HEK293 (cell line): Measurements from ENCODE around the gene IFNL3.
A peak's percentile ranks its signal among the peaks of the same experiment; 100 is the strongest.

ENCODE experiments used
- CTCF ChIA-PET: fragments of 350-600 bp; formaldehyde crosslinking; extraction: SDS; loops from one replicate; lab custom pipeline; 2021; ENCODE audit warnings: antibody characterized with exemption; lab: Yijun Ruan, JAX
- POLR2A ChIA-PET: fragments of 300-600 bp; formaldehyde crosslinking; extraction: SDS; loops from one replicate; lab custom pipeline; 2020; ENCODE audit warnings: antibody characterized with exemption, inconsistent platforms; lab: Yijun Ruan, JAX
- H3K27ac ChIP-seq: fragments of 200-500 bp; sonication (Bioruptor generic); 2 replicates; pipeline ENCODE4 v1.5.1; 2014; ENCODE audit warnings: low read depth, low read length, control low read depth, inconsistent platforms; ENCODE audit errors: extremely low read depth
- H3K36me3 ChIP-seq, 2 experiments: fragments of 200-500 bp in 1 of 2; sonication (Bioruptor generic) in 1 of 2; 1 replicate in 1 of 2; 2 replicates in 1 of 2; pipeline ENCODE4 v1.5.1; 2014 to 2017; ENCODE audit warnings: inconsistent platforms in 2 of 2, low read length in 2 of 2; ENCODE audit not compliant: control insufficient read depth in 2 of 2, insufficient read depth in 1 of 2
- H3K4me1 ChIP-seq: fragments of 200-500 bp; sonication (Bioruptor generic); 2 replicates; pipeline ENCODE4 v1.5.1; 2014; ENCODE audit warnings: mild to moderate bottlenecking, low read length, inconsistent platforms; ENCODE audit not compliant: control insufficient read depth, insufficient read depth
- H3K4me3 ChIP-seq: 2 replicates; pipeline ENCODE4 v1.5.1; 2011; ENCODE audit warnings: low read depth, mild to moderate bottlenecking, control low read depth, low read length, moderate library complexity
- H3K9me3 ChIP-seq: fragments of 200-500 bp; sonication (Bioruptor generic); 2 replicates; pipeline ENCODE4 v1.5.1; 2014; ENCODE audit warnings: low read depth, low read length, inconsistent platforms; ENCODE audit not compliant: control insufficient read depth, insufficient read depth
- EGR2 ChIP-seq: fragments of 450-650 bp; formaldehyde crosslinking; IDR thresholded peaks from 2 replicates; pipeline ENCODE4 v1.5.1; 2016; ENCODE audit warnings: low read depth, missing biosample characterization, missing genetic modification characterization
- KLF10 ChIP-seq: fragments of 450-650 bp; IDR thresholded peaks from 2 replicates; pipeline ENCODE4 v1.5.1; 2018; ENCODE audit warnings: missing biosample characterization, mild to moderate bottlenecking, missing genetic modification characterization
- OSR2 ChIP-seq: fragments of 450-650 bp; formaldehyde crosslinking; IDR thresholded peaks from 2 replicates; pipeline ENCODE4 v1.5.1; 2016; ENCODE audit warnings: missing biosample characterization, missing genetic modification characterization
- PATZ1 ChIP-seq: fragments of 450-650 bp; formaldehyde crosslinking; IDR thresholded peaks from 2 replicates; pipeline ENCODE4 v1.5.1; 2016; ENCODE audit warnings: missing biosample characterization, missing genetic modification characterization
- SCRT1 ChIP-seq: fragments of 450-650 bp; formaldehyde crosslinking; IDR thresholded peaks from 2 replicates; pipeline ENCODE4 v1.5.1; 2016; ENCODE audit warnings: missing biosample characterization, missing genetic modification characterization, borderline replicate concordance
- ZBTB21 ChIP-seq: fragments of 450-650 bp; formaldehyde crosslinking; IDR thresholded peaks from 2 replicates; pipeline ENCODE4 v1.5.1; 2017; ENCODE audit warnings: missing biosample characterization, missing genetic modification characterization
- ZBTB26 ChIP-seq: fragments of 450-650 bp; formaldehyde crosslinking; optimal IDR thresholded peaks from 2 replicates; pipeline ENCODE3; 2016; ENCODE audit warnings: missing biosample characterization, mild to moderate bottlenecking, missing genetic modification characterization
- ZBTB44 ChIP-seq: fragments of 450-650 bp; IDR thresholded peaks from 2 replicates; pipeline ENCODE4 v1.5.1; 2018; ENCODE audit warnings: missing biosample characterization, mild to moderate bottlenecking, missing genetic modification characterization
- ZBTB49 ChIP-seq: fragments of 450-650 bp; formaldehyde crosslinking; IDR thresholded peaks from 2 replicates; pipeline ENCODE4 v1.5.1; 2016; ENCODE audit warnings: missing biosample characterization, missing genetic modification characterization, low read depth
- ZEB2 ChIP-seq: fragments of 450-650 bp; formaldehyde crosslinking; IDR thresholded peaks from 2 replicates; pipeline ENCODE4 v1.5.1; 2016; ENCODE audit warnings: missing biosample characterization, missing genetic modification characterization
- ZFHX2 ChIP-seq: fragments of 450-650 bp; formaldehyde crosslinking; conservative IDR thresholded peaks from 2 replicates; pipeline ENCODE4 v1.5.1; 2016; ENCODE audit warnings: missing biosample characterization, missing genetic modification characterization
- ZNF223 ChIP-seq: fragments of 450-650 bp; formaldehyde crosslinking; IDR thresholded peaks from 2 replicates; pipeline ENCODE4 v1.5.1; 2016; ENCODE audit warnings: missing biosample characterization, missing genetic modification characterization
- ZNF324 ChIP-seq: fragments of 450-650 bp; formaldehyde crosslinking; IDR thresholded peaks from 2 replicates; pipeline ENCODE4 v1.5.1; 2016; ENCODE audit warnings: missing biosample characterization, missing genetic modification characterization
- ZNF341 ChIP-seq: fragments of 450-650 bp; formaldehyde crosslinking; IDR thresholded peaks from 2 replicates; pipeline ENCODE4; 2016; ENCODE audit warnings: low read depth, missing biosample characterization, missing genetic modification characterization
- ZNF350 ChIP-seq: fragments of 450-650 bp; formaldehyde crosslinking; IDR thresholded peaks from 2 replicates; pipeline ENCODE4 v1.5.0; 2017; ENCODE audit warnings: missing biosample characterization, mild to moderate bottlenecking, missing genetic modification characterization
- ZNF426 ChIP-seq: fragments of 450-650 bp; formaldehyde crosslinking; IDR thresholded peaks from 2 replicates; pipeline ENCODE4 v1.5.1; 2017; ENCODE audit warnings: missing biosample characterization, missing genetic modification characterization, mild to moderate bottlenecking, inconsistent platforms, moderate library complexity
- ZNF433 ChIP-seq: fragments of 450-650 bp; formaldehyde crosslinking; IDR thresholded peaks from 2 replicates; pipeline ENCODE4 v1.5.1; 2016; ENCODE audit warnings: missing biosample characterization, missing genetic modification characterization, low read depth
- ZNF549 ChIP-seq: fragments of 450-650 bp; IDR thresholded peaks from 2 replicates; pipeline ENCODE4 v1.5.1; 2018; ENCODE audit warnings: missing biosample characterization, missing genetic modification characterization, mild to moderate bottlenecking, inconsistent platforms, moderate library complexity
- ZNF660 ChIP-seq: fragments of 450-650 bp; IDR thresholded peaks from 2 replicates; pipeline ENCODE4 v1.5.1; 2018; ENCODE audit warnings: missing biosample characterization, mild to moderate bottlenecking, missing genetic modification characterization
- ZNF777 ChIP-seq: fragments of 450-650 bp; formaldehyde crosslinking; IDR thresholded peaks from 2 replicates; pipeline ENCODE4 v1.5.1; 2017; ENCODE audit warnings: missing biosample characterization, missing genetic modification characterization, borderline replicate concordance
- ZSCAN16 ChIP-seq: fragments of 450-650 bp; formaldehyde crosslinking; IDR thresholded peaks from 2 replicates; pipeline ENCODE4 v1.5.1; 2016; ENCODE audit warnings: missing biosample characterization, missing genetic modification characterization

Gene IFNL3

GRCh38 chr19:39206122-39206521, 38.7 kb downstream of the IFNL3 start:
- Histone ChIP-seq H3K36me3 (no peaks in the 10 kb centered on the region), H3K4me3 (no peak overlapping the region)
- CTCF ChIA-PET = interaction anchor here (0.6 to 4.0 kb wide), 8 partner anchors 18 to 206 kb away, joined by 3 to 24 read pairs (median 6); no protein-coding TSS in a partner anchor
- TF ChIP-seq ZNF660 (tag by site-specific recombination) (no peak), ZBTB21 (tag by site-specific recombination) (0 out of 2 replicates have a peak, but pooled peaks have one; percentile 1), KLF10 (tag by site-specific recombination) (no peak)
- TF ChIP-seq, all 188 proteins: peak for 1
- POLR2A ChIA-PET = interaction anchor here (1.2 to 1.6 kb wide), 2 partner anchors 185 to 230 kb away, joined by 3 to 4 read pairs; partner anchors contain the start of genes MED29, PAF1 and RPS16
- H3K27ac ChIP-seq = no peak overlapping the region
- no peaks in the 10 kb centered on the region for H3K9me3 ChIP-seq
- peaks cover 10% of the 10 kb centered on the region for H3K4me1 ChIP-seq

GRCh38 chr19:39205449-39205764, 39.4 kb downstream of the IFNL3 start:
- H3K4me3 ChIP-seq = no peak overlapping the region
- H3K27ac ChIP-seq = no peak overlapping the region
- POLR2A ChIA-PET = interaction anchor here (1.2 to 1.6 kb wide), 3 partner anchors 137 to 231 kb away, joined by 3 to 4 read pairs (median 4); partner anchors contain the start of genes MED29, PAF1, RPS16 and SAMD4B
- TF ChIP-seq ZNF341 (tag by site-specific recombination) (peak; percentile 75), ZEB2 (tag by site-specific recombination) (no peak)
- H3K9me3 ChIP-seq = no peaks in the 10 kb centered on the region
- peaks cover 10% of the 10 kb centered on the region for H3K4me1 ChIP-seq
- CTCF ChIA-PET = interaction anchor here (0.6 to 4.0 kb wide), 12 partner anchors 18 to 229 kb away, joined by 3 to 24 read pairs (median 4); partner anchors contain the start of gene PLEKHG2
- no peaks in the 10 kb centered on the region for H3K36me3 ChIP-seq

GRCh38 chr19:39203372-39204341, 41.1 kb downstream of the IFNL3 start, which contains the start of gene SYCN:
TSS of gene SYCN (minus strand) at chr19:39204263. CDS start at chr19:39204254, 9 bp downstream.
- Histone ChIP-seq H3K36me3 (no peaks in the 10 kb centered on the region), H3K4me1 (peaks cover 10% of the 10 kb centered on the region), H3K4me3 (no peak within 1 kb of the TSS), H3K27ac (peak within 1 kb of the TSS; percentile 12; the same call in 1 of the 2 replicates), H3K9me3 (no peaks in the 10 kb centered on the region)
- ChIA-PET CTCF (interaction anchor here (0.5 to 3.8 kb wide), 19 partner anchors 9 to 561 kb away, joined by 3 to 23 read pairs (median 3); partner anchors contain the start of gene FBXO17), POLR2A (interaction anchor here (0.8 to 1.3 kb wide), 4 partner anchors 9 to 139 kb away, joined by 3 to 9 read pairs (median 4); partner anchors contain the start of gene SAMD4B)
- TF ChIP-seq ZSCAN16 (tag by site-specific recombination) (no peak), ZNF777 (tag by site-specific recombination) (no peak), EGR2 (tag by site-specific recombination) (peak; percentile 79), OSR2 (no peak), ZNF350 (tag by site-specific recombination) (no peak), ZBTB49 (tag by site-specific recombination) (no peak), ZNF549 (tag by site-specific recombination) (no peak), ZFHX2 (tag by site-specific recombination) (peak; percentile 67), ZBTB26 (tag by site-specific recombination) (peak; percentile 3), KLF10 (tag by site-specific recombination) (no peak), ZNF433 (tag by site-specific recombination) (no peak), ZNF223 (tag by site-specific recombination) (no peak), ZNF426 (no peak), ZNF324 (tag by site-specific recombination) (no peak), SCRT1 (tag by site-specific recombination) (no peak), ZBTB21 (tag by site-specific recombination) (no peak), ZBTB44 (tag by site-specific recombination) (no peak), PATZ1 (tag by site-specific recombination) (no peak)
